DMS53 treated with DMSO at 0.1 percent for 48 hours (cell line): Measurements from ENCODE around the gene CROCC2.
A peak's percentile ranks its signal among the peaks of the same experiment; 100 is the strongest.

Source experiments
- DNase-seq: peaks from one replicate; lab custom pipeline; 2025; ENCODE audit not compliant: unreplicated experiment; lab: John Stamatoyannopoulos, UW

CROCC2 gene

DNA sequence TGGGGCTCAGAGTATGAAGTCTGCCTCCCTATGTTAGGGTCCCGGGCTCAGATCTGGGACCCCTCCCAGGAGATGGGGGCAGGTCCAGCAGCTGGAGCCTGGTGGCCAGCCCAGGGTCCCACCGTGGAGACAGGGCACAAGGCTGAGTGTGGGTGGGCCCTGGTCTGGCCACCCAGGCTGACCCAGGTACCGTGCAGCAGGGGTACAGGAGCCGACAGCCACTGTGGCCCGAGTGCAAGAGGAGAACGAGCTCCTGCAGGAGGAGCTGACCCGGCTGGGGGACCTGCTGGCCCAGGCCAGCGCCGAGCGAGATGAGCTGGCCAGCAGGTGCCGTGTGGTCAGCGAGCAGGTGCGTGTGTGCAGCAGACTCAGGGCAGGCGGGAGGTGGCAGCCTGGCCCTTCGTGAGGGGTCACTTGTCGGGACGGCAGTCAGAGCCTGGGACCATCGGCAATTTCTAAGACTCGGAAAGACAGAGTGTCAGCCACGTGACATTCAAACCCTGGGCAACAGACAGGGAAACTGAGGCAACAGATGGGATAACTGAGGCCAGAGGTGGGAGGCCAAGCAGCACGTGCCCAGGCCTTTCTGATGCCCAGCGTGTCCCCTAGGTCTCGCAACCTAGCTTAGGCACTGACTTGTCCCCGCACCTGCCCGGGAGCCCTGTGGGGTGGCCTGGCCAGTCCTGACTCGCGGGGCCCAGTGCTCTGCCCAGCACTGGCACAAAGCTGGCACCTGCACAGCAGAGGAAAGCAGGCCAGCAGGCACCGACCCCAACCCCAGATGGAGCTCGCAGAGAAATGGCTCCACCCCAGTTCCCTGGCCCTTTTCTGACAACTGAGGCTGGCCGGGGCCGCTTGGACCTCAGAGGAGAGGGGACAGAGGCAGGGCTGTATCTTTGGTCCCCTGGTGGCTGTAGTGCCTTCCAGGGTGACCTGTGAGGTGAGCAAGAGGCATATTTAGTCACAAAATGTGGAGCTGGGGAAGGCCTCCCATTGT, 13.9 kb downstream of the CROCC2 start:
- DNase-seq: no peak

DNA sequence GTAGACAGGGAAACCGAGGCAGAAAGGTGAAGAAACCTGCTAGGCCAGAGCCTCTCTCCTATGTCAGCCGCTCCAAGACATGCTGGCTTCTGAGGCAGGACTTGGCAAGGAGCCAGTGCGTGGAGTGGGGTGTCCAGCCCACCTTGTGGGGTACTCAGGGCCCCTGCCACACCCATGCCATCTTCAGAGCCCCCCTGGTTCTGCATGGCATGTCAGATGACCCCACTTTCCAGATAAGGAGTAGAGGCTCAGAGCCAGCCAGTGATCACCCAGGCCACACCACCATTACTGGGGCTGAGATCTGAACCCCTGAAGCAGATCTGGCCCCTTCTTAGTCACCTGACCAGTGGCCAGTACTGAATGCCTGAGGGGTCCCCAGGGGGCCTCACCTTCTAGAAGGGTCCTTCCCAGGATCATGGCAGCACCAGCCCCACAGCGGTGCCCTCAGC, 14.7 kb downstream of the CROCC2 start:
- no peak for DNase-seq

DNA sequence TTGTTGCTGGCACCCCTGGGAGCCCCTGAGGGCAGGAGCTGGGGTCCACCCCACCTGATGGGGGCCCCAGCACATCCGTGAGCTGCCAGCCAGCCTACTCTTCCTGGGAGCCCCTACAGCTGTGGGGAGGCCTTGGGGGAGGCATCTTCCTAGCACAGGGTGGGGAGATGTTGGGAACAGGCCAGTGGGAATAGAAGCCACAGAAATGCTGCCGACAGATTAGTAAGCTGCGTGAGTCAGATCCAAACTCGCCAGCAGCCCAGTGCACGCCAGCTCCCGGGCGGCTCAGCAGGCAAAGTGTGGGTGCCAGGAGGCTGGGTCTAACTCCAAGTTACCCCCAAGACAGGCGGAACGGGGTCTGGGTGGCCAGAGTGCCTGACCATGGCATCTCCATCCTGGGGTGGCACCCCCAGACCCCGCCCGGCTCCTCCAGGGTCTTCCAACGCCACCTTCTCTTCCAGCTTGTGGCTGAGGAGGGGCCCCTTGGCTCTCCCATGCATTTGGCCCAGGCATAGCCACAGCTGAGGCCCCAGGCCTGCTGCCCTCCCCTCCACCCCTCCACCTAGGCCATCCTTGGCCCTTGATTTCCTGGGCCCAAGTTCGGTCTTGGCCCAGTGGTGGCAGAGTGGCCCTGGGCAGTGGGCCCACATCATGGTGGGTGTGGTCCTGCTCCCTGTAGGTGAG, 15.3 kb downstream of the CROCC2 start:
- no peak for DNase-seq

DNA sequence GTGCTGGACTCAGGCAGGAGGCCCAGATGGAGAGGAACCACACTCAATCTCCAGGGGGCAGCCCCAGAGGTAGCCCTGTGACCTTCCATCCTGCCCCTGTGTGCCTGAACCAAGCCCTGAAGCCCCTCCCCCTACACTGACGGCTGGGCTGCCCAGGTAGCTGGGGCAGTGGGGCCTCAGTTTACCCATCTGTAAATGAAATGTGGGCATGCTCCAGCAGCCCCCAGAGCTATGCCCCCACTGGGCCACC, 15.8 kb downstream of the CROCC2 start:
- DNase-seq: no peak

DNA sequence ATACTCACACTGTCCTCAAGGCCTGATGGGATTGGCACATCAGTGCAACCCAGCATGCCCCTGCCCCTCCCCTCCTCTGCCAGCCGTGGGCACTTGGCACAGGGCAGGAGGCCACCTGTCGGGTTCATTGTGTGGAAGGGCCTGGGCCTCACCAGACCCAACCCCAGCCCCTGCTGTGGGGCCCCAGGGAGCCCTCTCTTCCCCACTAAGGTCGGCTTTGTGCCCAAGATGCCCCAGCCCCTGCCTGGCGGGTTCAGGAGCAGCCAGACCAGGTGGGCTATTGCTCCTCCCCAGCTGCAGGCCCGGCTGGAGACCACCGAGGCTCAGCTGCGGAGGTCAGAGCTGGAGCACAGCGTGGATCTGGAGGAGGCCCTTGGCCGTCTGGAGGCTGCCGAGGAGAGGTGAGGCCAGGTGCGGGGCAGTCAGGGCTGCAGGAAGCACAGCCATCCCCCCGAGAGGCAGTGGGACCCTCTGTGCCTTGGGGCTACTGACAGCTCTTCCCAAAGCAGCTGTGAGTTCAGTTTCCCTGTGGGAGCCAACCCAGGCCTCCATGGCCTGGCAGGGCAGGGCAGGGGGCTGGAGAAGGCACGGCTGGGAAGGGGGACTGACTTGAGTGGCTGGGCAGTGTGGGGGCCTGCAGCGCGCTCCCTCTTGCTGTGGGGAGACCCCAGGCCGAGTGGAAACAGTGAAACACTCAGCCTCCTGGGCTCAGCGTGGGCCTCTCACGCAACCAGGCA, 16.3 kb downstream of the CROCC2 start:
- no peak for DNase-seq

GRCh38 chr2:240922982-240923537, 16.9 kb downstream of the CROCC2 start:
- DNase-seq: no peak

DNA sequence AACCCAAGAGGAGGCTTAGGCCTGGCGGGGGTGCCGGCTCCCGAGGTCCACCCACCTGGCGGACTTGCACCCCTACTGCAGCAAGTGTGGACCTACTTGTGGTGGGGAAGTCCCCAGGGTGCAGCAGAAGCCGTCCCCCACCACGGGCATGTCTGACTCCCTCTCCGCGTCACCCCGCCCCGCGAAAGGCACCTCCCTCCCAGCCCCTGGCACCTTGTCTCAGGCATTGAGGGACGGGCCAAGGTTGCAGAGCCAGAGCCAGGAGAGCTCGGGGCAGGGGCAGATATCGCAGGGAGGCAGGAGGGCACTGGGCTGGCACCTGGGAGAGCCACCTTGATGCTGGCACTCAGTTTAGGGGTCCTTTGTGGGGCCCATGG, 19.0 kb downstream of the CROCC2 start:
- no peak for DNase-seq

- DNase-seq: peak; percentile 43
Observed at GRCh38 chr2:240925568-240926515, 19.7 kb downstream of the CROCC2 start.

- peak; percentile 22 for DNase-seq
Observed at GRCh38 chr2:240926516-240927389, 20.6 kb downstream of the CROCC2 start.

DNA sequence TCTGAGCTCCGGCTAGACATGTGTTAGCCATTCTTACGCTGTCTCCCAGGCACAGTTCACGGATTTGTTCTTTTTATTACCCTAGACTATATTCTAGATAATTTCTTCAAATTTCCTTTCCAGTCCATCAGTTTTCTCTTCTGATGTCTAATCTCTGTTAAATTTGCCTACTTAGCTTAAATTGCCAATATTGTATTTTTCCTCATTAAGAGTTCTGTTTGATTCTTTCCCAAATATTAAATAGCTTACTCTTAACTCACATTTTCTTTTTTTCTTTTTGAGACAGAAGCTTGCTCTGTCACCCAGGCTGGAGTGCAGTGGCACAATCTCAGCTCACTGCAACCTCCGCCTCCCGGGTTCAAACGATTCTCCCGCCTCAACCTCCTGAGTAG, 21.2 kb downstream of the CROCC2 start:
- no peak for DNase-seq

DNA sequence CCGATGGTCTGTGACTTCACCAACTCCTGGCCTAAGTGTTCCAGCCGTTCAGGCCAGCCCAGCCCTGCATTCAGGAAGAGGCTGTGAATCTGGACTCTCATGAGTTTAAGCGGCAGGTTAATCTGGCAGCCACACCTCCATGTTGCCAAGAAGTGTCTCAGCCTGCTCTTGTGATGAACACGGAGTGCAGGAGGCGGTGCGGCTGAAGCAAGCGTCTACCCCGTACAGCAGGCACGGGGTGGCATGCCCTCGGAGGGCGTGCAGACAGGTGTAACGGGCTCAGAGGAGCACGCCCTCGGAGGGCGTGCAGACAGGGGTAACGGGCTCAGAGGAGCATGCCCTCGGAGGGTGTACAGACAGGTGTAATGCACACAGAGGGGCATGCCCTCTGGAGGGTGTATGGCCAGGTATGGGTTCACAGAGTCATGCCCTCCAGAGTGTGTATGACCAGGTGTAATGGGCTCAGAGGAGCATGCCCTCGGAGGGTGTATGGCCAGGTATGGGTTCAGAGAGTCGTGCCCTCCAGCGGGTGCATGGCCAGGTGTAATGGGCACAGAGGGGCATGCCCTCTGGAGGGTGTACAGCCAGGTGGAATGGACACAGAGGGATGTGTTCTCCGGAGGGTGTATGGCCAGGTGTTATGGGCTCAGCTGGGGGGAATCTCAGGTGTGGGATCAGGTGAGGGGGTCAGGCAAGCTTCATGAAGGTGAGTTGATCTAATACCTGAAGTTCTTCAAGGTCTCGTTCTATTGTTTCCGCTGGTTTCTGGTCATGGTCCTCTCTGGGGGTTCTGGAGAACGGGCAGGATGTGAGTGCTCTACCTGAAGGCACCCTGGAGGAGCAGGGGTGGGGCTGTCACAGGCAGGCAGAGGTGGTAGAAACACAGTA, 22.6 kb downstream of the CROCC2 start:
- DNase-seq: no peak

DNA sequence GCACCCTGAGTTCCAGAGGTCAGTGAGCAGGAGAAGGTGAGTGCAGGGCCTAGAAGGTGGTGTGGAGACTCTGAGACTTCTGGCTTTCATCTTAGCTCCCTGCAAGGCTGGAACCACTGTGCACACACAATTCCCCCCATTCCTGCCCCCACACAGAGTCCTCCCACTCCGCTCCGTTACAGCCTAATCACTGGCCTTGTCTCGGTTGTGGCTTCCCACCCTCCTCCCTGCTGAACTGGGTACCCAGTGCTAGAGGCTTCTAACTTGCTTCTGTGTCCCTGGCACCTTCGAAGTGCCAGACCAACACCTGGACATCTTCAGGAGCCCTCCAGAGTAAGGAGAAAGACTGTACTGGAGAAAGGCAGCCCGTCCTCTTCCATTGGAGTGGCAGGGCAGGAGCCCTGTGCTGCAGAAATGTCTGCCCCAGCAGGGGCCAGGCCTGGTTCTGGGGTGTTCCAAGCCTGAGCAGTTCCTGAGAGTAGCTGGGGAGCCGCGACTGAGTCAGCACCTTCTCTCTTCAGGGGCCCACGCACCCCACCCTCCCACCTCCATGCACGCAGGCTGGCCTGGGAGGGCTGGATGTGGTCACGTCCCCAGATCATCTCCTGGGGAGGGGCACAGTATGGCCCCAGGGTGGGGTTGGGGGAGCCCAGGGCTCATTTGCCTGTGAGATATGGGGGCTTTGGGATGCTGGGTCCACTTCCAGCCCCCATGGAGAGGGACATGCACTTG, 23.4 kb downstream of the CROCC2 start:
- no peak for DNase-seq

GRCh38 chr2:240930096-240930630, 24.0 kb downstream of the CROCC2 start:
- no peak for DNase-seq

GRCh38 chr2:240930631-240931318, 24.6 kb downstream of the CROCC2 start:
- no peak for DNase-seq

GRCh38 chr2:240931319-240931949, 25.3 kb downstream of the CROCC2 start:
- no peak for DNase-seq

GRCh38 chr2:240932001-240932723, 26.0 kb downstream of the CROCC2 start:
- no peak for DNase-seq
